Thyroid gland (tissue), 4 donors: ENCODE results near the gene COL23A1. TPM values are rescaled to one million over a fixed set of nuclear protein-coding genes. Genes with fewer than 3 reads are reported as not detected.

Experiments used
- DNase-seq, 2 donors: peaks; one replicate each; pipeline ENCODE4 v3.0.0-alpha.2; 2019
- H3K27ac ChIP-seq, 3 donors: fragments of 200-600 bp; sonication (generic); 1 replicate in 2 of 3; 2 replicates in 1 of 3; pipeline ENCODE4 v1.5.1; 2016 to 2019; ENCODE audit warnings: mild to moderate bottlenecking in 1 of 3, moderate library complexity in 1 of 3
- H3K27me3 ChIP-seq: fragments of 200-600 bp; sonication (generic); one replicate; pipeline ENCODE4 v1.5.1; 2019
- H3K36me3 ChIP-seq, 2 donors: fragments of 200-600 bp; sonication (generic); one replicate each; pipeline ENCODE4 v1.5.1; 2016 to 2019
- H3K4me1 ChIP-seq, 2 donors: fragments of 200-600 bp; sonication (generic); one replicate each; pipeline ENCODE4 v1.5.1; 2017 to 2019
- H3K4me3 ChIP-seq, 3 donors: fragments of 200-600 bp; sonication (generic); replicated peaks in 1 of 3; 1 replicate in 2 of 3; 2 replicates in 1 of 3; pipeline ENCODE4 v1.5.1; 2016; ENCODE audit warnings: mild to moderate bottlenecking in 1 of 3
- H3K9me3 ChIP-seq: fragments of 200-600 bp; sonication (generic); one replicate; pipeline ENCODE4 v1.5.1; 2017
- POLR2A ChIP-seq, 2 donors: fragments of 450-650 bp; IDR thresholded peaks; one replicate each; pipeline ENCODE4 v1.6.1; 2017; ENCODE audit warnings: antibody characterized with exemption in 2 of 2, mild to moderate bottlenecking in 2 of 2, moderate library complexity in 1 of 2
- WGBS, 2 donors: methylation state at CpG; one replicate each; pipeline ENCODE4 v1.1.5; 2017; 5-methylcytosine and 5-hydroxymethylcytosine counted together
- intact Hi-C: fragments of 100-400 bp; cut with DNase I; formaldehyde crosslinking; loops from one replicate; pipeline ENCODE4 v1.15.1; 2023
- total RNA-seq, 4 donors: library from RNA; depleted of rRNA; stranded (reverse); fragments of >200 nt; gene quantifications; one replicate each; pipeline ENCODE4 v1.2.3, GENCODE V29; 2016
- TF ChIP-seq, protein P1 (sequence below), 6 experiments: fragments of 200-600 bp in 3 of 6; fragments of 450-650 bp in 3 of 6; sonication (generic) in 3 of 6; IDR thresholded peaks; one replicate each; pipeline ENCODE4 v1.5.1; 2016 to 2019; ENCODE audit warnings: antibody characterized with exemption in 6 of 6, mild to moderate bottlenecking in 2 of 6, inconsistent platforms in 1 of 6, moderate library complexity in 1 of 6

Gene COL23A1
- total RNA-seq, 4 donors from 2014 or later: 76.6 to 108 (median 95.7) TPM

DNA sequence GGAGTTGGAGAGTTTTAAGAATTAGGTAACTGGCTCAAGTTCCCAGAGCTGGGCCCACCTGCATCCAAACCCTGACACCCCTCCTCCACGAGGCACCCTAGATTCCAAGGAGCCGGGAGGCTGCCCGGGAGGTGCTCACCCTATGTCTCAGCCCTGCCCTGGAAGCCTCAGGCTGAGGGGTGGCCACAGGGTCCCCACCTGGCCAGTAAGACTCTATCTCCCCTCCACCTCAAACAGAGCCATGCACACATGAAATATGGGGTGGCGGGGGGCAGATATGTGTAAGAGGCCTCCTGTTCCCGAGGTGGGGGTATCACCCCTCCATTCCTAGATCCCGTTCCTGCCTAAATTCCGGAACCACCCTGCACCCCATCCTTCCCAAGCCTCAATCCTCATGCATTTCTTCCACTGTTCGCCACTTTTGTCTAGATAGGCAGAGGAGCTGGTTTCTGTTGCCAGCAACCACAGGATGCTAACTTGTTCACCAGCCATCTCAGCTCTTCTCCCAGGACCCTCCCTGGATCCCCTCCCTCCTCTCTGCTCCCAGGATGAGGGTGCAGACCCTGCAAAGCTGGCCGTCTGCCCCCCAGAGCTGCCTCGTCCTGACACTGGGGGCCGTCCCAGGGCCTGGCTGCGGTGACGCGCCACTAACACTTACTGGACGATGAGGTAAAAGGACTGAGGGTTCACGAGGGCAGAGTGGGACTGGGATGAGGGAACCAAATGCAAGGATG, 44.1 kb downstream of the COL23A1 start:
- intact Hi-C loops: no loop called here
- H3K27ac ChIP-seq: peak overlapping the region; percentile 77 to 91 (median 89)
- H3K27me3 ChIP-seq: no peaks in the 10 kb centered on the region
- no peaks in the 10 kb centered on the region for H3K9me3 ChIP-seq
- 93 to 95% methylated on average over 13 to 16 of the region's 16 CpGs for WGBS, 2 donors
- TF ChIP-seq, protein P1, sequence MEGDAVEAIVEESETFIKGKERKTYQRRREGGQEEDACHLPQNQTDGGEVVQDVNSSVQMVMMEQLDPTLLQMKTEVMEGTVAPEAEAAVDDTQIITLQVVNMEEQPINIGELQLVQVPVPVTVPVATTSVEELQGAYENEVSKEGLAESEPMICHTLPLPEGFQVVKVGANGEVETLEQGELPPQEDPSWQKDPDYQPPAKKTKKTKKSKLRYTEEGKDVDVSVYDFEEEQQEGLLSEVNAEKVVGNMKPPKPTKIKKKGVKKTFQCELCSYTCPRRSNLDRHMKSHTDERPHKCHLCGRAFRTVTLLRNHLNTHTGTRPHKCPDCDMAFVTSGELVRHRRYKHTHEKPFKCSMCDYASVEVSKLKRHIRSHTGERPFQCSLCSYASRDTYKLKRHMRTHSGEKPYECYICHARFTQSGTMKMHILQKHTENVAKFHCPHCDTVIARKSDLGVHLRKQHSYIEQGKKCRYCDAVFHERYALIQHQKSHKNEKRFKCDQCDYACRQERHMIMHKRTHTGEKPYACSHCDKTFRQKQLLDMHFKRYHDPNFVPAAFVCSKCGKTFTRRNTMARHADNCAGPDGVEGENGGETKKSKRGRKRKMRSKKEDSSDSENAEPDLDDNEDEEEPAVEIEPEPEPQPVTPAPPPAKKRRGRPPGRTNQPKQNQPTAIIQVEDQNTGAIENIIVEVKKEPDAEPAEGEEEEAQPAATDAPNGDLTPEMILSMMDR (IDR thresholded peaks at IDR 0.05): no peak
- no peak for TF ChIP-seq POLR2A (IDR thresholded peaks at IDR 0.05)
- no peak overlapping the region for H3K4me3 ChIP-seq
- no peaks in the 10 kb centered on the region for H3K36me3 ChIP-seq
- peaks cover 39 to 56% of the 10 kb centered on the region in 2 donors for H3K4me1 ChIP-seq
- DNase-seq: no peak

DNA sequence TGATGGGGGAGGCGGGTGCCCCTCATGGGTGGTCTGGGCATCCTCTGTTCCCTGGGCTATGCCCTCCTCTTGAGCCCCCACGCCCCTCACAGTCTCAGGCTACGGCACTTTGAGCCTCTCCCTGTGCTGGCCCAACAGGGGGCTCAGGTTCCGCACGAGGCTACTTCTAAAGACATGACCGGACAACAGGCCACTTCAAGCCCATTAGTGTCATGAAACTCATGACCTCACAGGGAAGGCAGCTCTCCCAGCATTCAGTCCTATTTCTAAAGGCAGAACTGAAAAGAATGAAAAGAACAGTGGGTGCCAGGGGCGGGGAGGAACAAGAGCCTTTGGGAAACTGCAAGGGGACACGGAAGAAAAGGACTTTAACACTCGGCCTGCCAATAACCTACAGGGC, 45.0 kb downstream of the COL23A1 start:
- Histone ChIP-seq H3K36me3 (no peaks in the 10 kb centered on the region), H3K4me3 (no peak overlapping the region), H3K27ac (peak overlapping the region; percentile 77 to 91 (median 89)), H3K27me3 (no peaks in the 10 kb centered on the region), H3K4me1 (peaks cover 39 to 62% of the 10 kb centered on the region in 2 donors), H3K9me3 (no peaks in the 10 kb centered on the region)
- intact Hi-C loops: no loop called here
- 48 to 58% methylated on average over 9 of the region's 9 CpGs for WGBS, 2 donors
- DNase-seq: peak; percentile 86 to 91
- peak in 1 of 2 donors; percentile 52 for TF ChIP-seq POLR2A (IDR thresholded peaks at IDR 0.05)
- TF ChIP-seq, protein P1 (IDR thresholded peaks at IDR 0.05): peak in 1 of 6 experiments; percentile 11

DNA sequence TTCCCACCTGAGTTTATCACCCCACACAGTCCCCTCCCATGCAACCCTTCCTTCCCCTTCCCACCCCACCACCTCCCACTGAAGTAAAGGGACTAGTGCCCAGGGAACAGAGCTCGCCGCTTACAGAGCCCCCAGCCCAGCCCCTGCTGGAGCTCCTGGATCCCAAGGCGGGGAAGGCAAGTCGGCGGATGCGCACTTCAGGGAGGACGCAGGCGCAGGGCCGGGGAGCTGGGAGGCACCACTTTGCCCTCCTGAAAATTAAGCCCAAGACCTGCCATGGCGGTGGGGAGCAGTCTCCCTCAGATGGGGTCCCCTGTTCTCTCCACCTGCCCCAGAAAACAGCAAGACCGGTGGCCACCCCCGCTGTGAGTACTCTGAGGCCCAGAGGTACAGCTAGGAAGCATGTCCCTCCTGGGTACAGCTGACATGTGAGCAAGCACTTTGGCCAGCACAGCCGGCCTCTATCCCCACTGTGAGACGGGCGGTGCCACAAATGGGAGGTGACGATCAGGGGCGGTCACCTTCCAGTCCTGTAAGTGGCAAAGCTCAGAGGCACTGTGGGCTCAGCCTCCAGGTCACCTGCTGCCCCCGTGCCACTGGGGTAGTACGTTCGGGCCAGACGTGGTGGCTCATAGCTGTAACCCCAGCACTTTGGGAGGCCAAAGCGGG, 45.9 kb downstream of the COL23A1 start:
- H3K36me3 ChIP-seq: no peaks in the 10 kb centered on the region
- no peak for DNase-seq
- H3K27ac ChIP-seq: peak overlapping the region; percentile 77 to 91 (median 89)
- TF ChIP-seq POLR2A (IDR thresholded peaks at IDR 0.05): no peak
- TF ChIP-seq, protein P1 (IDR thresholded peaks at IDR 0.05): no peak
- intact Hi-C loops: loop anchor here (5.0 kb wide), 1 partner anchor 82 kb away; no protein-coding TSS in a partner anchor
- no peaks in the 10 kb centered on the region for H3K9me3 ChIP-seq
- H3K4me1 ChIP-seq: peaks cover 45 to 66% of the 10 kb centered on the region in 2 donors
- no peaks in the 10 kb centered on the region for H3K27me3 ChIP-seq
- WGBS, 2 donors: 96 to 97% methylated on average over 13 to 22 of the region's 22 CpGs
- no peak overlapping the region for H3K4me3 ChIP-seq

DNA sequence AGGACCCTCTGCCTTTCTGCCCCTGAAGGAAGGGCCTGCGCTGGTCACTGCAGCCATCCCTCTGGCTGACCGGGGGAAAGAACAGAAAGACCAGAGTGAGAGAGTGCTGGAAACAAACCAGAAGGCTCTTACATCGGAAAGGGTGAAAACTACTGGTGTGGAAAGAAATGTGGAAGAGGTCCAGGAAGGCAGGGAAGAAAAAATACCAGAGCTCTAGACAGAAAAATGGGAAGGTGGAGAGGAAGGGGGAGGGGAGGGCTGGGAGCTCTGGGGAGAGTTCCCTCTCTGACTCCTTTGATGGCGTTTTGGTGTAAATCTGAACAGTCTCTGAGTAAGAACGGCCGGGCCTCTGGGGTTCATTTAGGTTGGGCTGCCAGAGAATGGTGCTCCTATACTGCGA, 47.7 kb downstream of the COL23A1 start:
- WGBS, 2 donors: 22 to 25% methylated on average over 7 of the region's 7 CpGs
- no peaks in the 10 kb centered on the region for H3K9me3 ChIP-seq
- H3K4me3 ChIP-seq: no peak overlapping the region
- peak overlapping the region; percentile 77 to 91 (median 89) for H3K27ac ChIP-seq
- no peaks in the 10 kb centered on the region for H3K27me3 ChIP-seq
- DNase-seq: peak; percentile 82 to 86
- intact Hi-C loops: loop anchor here (5.0 kb wide), 1 partner anchor 80 kb away; no protein-coding TSS in a partner anchor
- TF ChIP-seq POLR2A (IDR thresholded peaks at IDR 0.05): peak in 1 of 2 donors; percentile 68
- TF ChIP-seq, protein P1 (IDR thresholded peaks at IDR 0.05): no peak
- H3K4me1 ChIP-seq: peaks cover 60 to 78% of the 10 kb centered on the region in 2 donors
- H3K36me3 ChIP-seq: no peaks in the 10 kb centered on the region
